PFSK-1 (cell line): ENCODE results near the gene ADARB1.

Source experiments
- FOXP2 ChIP-seq: optimal IDR thresholded peaks from 2 replicates; pipeline ENCODE3; 2011; ENCODE audit warnings: borderline replicate concordance, control low read depth, inconsistent platforms; ENCODE audit not compliant: insufficient read depth; ENCODE audit errors: extremely low read length, extremely low read depth
- POLR2AphosphoS5 ChIP-seq: IDR thresholded peaks from 2 replicates; pipeline ENCODE4 v1.6.1; 2012; ENCODE audit warnings: low read depth, mild to moderate bottlenecking, control low read depth, low read length, moderate library complexity
- REST ChIP-seq, 2 experiments: IDR thresholded peaks; 2 replicates each; pipeline versions ENCODE4 v1.6.1 to v1.8.0; 2011 to 2012; ENCODE audit warnings: low read depth in 2 of 2, low read length in 2 of 2, control low read depth in 1 of 2, inconsistent platforms in 1 of 2, mild to moderate bottlenecking in 1 of 2, moderate library complexity in 1 of 2; ENCODE audit not compliant: insufficient read depth in 1 of 2
- SIN3A ChIP-seq: IDR thresholded peaks from 2 replicates; pipeline ENCODE4 v1.6.1; 2012; ENCODE audit warnings: mild to moderate bottlenecking, low read length, moderate library complexity, borderline replicate concordance; ENCODE audit not compliant: insufficient read depth
- TAF1 ChIP-seq: IDR thresholded peaks from 2 replicates; pipeline ENCODE4 v1.6.1; 2012; ENCODE audit warnings: low read length, control low read depth, borderline replicate concordance; ENCODE audit not compliant: insufficient read depth

The ADARB1 gene

GRCh38 chr21:45093035-45093532 is 18.7 kb downstream of the ADARB1 start:
- TF ChIP-seq POLR2AphosphoS5 = no peak
- TF ChIP-seq SIN3A = no peak
- no peak for TF ChIP-seq REST (IDR thresholded peaks at IDR 0.05; ENCODE audit: insufficient read depth in 1 of 2, low read depth in 2 of 2, low read length in 2 of 2)

- TF ChIP-seq REST (IDR thresholded peaks at IDR 0.05; ENCODE audit: insufficient read depth in 1 of 2, low read depth in 2 of 2, low read length in 2 of 2) (no peak), POLR2AphosphoS5 (no peak), SIN3A (no peak), FOXP2 (no peak), TAF1 (no peak)
Measured at GRCh38 chr21:45094412-45094811, 20.0 kb downstream of the ADARB1 start.

GRCh38 chr21:45095505-45095904 is 21.1 kb downstream of the ADARB1 start:
- TF ChIP-seq FOXP2 (no peak), SIN3A (no peak), TAF1 (no peak), REST (IDR thresholded peaks at IDR 0.05; ENCODE audit: insufficient read depth in 1 of 2, low read depth in 2 of 2, low read length in 2 of 2) (no peak), POLR2AphosphoS5 (no peak)

- TF ChIP-seq TAF1 = no peak
- TF ChIP-seq POLR2AphosphoS5 = no peak
- no peak for TF ChIP-seq FOXP2
- no peak for TF ChIP-seq SIN3A
- no peak for TF ChIP-seq REST (IDR thresholded peaks at IDR 0.05; ENCODE audit: insufficient read depth in 1 of 2, low read depth in 2 of 2, low read length in 2 of 2)
Measured at GRCh38 chr21:45096217-45096616, 21.8 kb downstream of the ADARB1 start.

- no peak for TF ChIP-seq TAF1
- no peak for TF ChIP-seq FOXP2
- TF ChIP-seq POLR2AphosphoS5 = no peak
- TF ChIP-seq REST (IDR thresholded peaks at IDR 0.05; ENCODE audit: insufficient read depth in 1 of 2, low read depth in 2 of 2, low read length in 2 of 2) = no peak
- TF ChIP-seq SIN3A = no peak
Measured at GRCh38 chr21:45097827-45098387, 23.5 kb downstream of the ADARB1 start.
